T47D (cell line): ENCODE data around the gene GAL3ST2.
"Not testable (repeated sequence)": the region's sequence is repeated elsewhere in the genome, so short reads cannot be mapped to it uniquely, and the experiment has no call there.

Experiments used
- DNase-seq, 2 experiments: peaks; one replicate each; pipeline versions ENCODE4 v3.0.0 to v3.0.0-alpha.2; 2011 to 2012; ENCODE audit warnings: low read depth in 1 of 2, low spot score in 1 of 2
- JUND ChIP-seq: IDR thresholded peaks from 2 replicates; pipeline ENCODE4 v1.6.1; 2012; ENCODE audit warnings: low read depth
- in situ Hi-C: cut with HindIII; loops from 2 replicates; pipeline ENCODE4 v1.10.0; 2016; ENCODE audit warnings: low sequenced_read_pairs, low pct_unique_long_range_greater_than_20kb

GAL3ST2 gene

DNA sequence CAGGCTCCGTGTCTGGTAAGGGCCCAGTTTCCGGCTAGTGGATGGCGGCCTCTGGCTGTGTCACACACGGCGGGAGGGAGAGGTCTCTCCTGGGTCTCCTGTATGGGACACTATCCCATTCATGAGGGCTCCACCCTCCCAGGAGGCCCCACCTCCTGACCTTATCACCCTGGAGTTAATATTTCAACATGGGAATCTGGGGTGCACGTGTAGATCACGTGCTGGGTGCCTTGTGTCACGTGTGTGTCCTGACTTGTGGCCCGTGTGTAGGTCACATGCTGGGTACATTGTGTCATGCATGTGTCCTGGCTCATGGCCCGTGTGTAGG lies 42.3 kb downstream of the GAL3ST2 start:
- TF ChIP-seq JUND: no peak
- DNase-seq: no peak
- in situ Hi-C loops: no loop called here

- in situ Hi-C loops, DNase-seq: not testable (repeated sequence)
Observed at GRCh38 chr2:241819947-241820624, 43.5 kb downstream of the GAL3ST2 start.

DNA sequence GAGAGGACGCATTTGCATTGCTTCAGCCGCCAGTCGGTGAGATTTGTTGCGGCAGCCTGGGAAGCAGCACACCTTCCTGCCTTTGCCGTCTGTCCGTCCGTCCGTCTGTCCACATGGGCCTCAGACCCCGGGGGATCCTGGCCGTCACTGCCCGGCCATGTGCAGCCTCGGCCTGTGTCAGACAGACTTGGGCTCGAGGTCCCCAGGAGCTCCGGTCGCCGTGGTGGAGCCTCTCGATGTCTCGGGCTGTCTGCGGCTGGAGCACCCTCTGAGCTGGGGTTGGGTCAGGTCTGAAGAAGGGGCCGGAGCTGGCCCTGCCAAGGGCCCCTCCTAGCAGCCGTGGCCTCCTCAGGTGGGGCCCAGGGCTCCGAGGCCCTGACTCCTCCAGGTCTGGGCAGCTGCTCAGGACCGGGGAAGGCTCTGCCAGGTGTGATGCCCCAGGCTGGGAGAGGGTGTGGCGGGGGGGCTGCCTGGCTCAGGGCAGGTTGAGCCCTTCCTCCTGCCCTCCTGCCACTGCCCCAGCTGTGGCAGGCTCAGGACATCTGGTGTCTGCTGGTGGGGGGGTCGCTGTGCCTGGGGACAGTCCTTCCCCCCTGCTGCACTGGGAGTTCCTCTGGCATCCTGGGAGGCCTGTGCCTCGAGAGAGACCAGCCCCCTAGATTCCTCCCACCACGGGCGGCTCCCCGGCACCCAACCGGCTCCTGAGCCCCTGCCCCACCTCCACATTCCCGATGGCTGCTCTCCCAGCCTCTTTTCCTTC lies 44.2 kb downstream of the GAL3ST2 start:
- in situ Hi-C loops: no loop called here
- TF ChIP-seq JUND: no peak
- no peak for DNase-seq

DNA sequence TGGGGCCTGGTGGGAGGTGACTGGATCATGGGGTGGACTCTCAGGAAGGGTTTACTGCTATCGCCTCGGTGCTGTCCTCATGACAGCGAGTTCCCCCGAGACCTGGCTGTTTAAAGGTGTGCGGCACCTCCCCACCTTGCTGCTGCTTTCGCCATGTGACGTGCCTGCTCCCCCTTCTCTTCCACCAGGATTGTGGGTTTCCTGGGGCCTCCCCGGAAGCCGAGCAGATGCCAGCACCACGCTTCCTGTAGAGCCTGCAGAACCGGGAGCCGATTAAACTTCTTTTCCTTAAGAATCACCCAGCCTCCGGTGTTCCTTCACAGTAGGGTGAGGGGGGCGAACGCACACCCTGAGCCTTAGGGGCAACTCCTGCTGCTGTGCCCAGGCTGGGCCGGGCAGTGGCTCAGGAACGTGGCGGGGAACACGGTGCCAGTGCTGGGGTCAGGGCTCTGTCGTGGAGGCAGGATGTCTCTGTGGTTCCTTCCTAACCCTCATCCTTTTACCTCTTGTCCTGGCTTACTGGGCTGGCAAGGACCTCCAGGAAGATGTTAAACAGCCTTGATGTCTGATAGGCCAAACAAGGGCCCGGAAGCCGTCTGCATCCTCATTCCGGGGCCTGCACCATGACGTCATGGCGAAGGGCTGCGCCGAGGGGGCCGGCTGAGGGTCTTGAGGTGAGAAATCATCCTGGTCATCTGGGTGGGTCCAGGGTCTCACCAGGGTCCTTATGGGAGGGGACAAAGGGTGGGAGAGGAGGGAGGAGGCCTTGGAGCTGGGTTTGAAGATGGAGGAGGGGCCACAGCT lies 45.0 kb downstream of the GAL3ST2 start:
- TF ChIP-seq JUND: no peak
- peak in 1 of 2 experiments; percentile 16 for DNase-seq
- in situ Hi-C loops: no loop called here

- DNase-seq: no peak
- in situ Hi-C loops: no loop called here
- TF ChIP-seq JUND: no peak
Observed at GRCh38 chr2:241822264-241822623, 45.6 kb downstream of the GAL3ST2 start.

- in situ Hi-C loops, DNase-seq: not testable (repeated sequence)
Observed at GRCh38 chr2:241823531-241824437, 47.2 kb downstream of the GAL3ST2 start.

DNA sequence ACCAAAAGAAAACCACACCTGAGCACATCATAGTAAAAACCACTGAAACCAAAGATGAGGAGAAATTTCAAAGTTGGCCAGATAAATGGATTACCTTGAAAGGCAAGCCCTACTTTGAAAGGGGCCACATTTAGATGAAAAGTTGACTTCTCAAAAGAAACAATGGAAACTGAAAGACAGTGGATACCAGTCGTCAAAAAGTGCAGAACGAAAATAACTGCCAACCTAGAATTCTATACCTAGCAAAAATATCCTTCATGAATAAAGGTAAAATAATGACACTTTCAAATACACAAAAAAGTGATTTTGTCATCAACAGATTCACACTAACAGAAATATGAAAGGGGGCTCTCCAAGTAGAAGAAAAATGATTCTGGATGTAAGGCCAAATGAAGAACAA lies 50.8 kb downstream of the GAL3ST2 start:
- DNase-seq: no peak
- no peak for TF ChIP-seq JUND
- in situ Hi-C loops: no loop called here

DNA sequence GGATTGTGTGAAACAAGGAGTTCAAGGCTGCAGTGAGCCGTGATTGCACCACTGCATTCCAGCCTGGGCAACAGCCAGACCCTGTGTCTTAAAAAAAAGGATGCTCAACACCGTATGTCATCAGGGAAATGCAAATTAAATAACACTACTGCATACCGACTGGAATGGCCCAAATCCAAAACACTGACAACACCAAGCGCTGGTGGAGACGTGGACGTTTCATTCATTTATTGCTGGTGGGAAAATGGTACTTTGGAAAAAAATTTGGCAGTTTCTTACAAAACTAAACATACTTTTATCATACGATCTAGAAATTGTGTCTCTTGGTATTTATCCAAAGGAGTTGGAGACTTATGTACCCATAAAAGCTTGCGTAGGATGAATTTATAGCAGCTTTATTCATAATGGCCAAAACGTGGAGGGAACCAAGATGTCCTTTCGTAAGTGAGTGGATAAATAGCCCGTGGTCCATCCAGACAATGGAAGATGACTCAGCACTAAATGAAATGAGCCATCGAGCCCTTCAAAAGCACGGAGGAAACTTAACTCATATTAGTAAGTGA lies 56.6 kb downstream of the GAL3ST2 start:
- TF ChIP-seq JUND: no peak
- in situ Hi-C loops: no loop called here
- peak in 1 of 2 experiments; percentile 30 for DNase-seq

DNA sequence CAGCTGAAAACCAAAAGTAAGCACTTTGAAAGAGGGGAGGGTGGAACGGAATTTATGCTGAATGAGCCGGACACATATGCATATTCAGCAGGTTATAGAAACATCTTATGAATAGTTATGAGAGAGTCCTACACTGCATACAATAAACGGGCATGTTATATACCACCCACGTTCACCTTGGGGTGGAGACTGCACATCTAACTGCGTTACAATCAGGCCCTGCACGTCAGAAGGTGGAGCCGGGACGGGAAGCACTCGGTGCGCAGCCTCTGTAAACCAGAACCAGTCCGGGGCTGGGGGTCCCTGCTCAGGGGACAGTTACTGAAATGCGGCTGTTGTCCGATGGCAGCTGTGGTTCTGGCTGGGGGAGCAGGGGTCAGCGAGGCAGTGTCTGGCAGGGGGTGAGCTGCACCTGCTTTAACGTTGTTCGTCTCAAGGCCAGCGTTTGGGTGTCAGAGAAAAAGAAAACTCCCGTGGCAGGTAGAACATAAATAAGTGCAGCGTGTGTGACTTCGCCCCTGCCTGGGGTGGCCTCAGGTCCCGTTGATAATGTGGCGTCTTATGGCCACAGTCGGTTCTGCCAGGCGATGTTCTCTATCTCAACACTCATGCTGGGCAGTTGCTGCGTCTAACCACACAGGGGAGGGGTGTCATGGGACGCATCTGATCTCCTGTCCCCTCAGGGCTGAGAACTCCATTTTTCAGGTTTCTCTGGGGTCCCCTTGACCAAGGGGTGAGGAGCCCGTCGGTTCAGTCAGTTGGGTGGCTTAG lies 57.3 kb downstream of the GAL3ST2 start:
- DNase-seq, in situ Hi-C loops: not testable (repeated sequence)

GRCh38 chr2:241834527-241835210 lies 58.0 kb downstream of the GAL3ST2 start:
- in situ Hi-C loops: no loop called here
- DNase-seq: no peak
- no peak for TF ChIP-seq JUND

DNA sequence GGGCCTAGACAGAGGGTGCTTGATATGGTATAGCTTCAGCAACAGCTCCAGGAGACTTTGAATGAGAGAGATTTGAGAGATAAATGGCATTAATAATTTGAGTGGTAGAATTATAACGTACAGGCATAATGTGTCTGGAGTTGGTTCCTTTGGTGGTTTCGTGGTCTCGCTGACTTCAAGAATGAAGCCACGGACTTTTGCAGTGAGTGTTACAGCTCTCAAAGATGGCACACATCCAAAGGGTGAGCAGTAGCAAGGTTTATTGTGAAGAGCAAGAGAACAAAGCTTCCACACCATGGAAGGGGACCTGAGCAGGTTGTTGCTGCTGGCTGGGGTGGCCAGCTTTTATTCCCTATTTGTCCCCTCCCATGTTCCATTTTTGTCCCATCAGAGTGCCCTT lies 59.0 kb downstream of the GAL3ST2 start:
- TF ChIP-seq JUND: no peak
- in situ Hi-C loops: no loop called here
- no peak for DNase-seq
